Esophagus squamous epithelium (tissue), 4 donors: ENCODE results near the gene ALG1.
A peak's percentile ranks its signal among the peaks of the same experiment; 100 is the strongest.
"Not testable (repeated sequence)": the region's sequence is repeated elsewhere in the genome, so short reads cannot be mapped to it uniquely, and the experiment has no call there.

Experiments
- POLR2A ChIP-seq, 4 donors: fragments of 450-650 bp; IDR thresholded peaks; one replicate each; pipeline ENCODE4 v1.6.1; 2017; ENCODE audit warnings: antibody characterized with exemption in 4 of 4, mild to moderate bottlenecking in 4 of 4, moderate library complexity in 3 of 4
- TF ChIP-seq, protein P1 (sequence below), 6 experiments: fragments of 450-650 bp in 4 of 6; fragments of 200-600 bp in 2 of 6; sonication (generic) in 2 of 6; IDR thresholded peaks; one replicate each; pipeline ENCODE4 v1.5.1; 2016 to 2019; ENCODE audit warnings: antibody characterized with exemption in 6 of 6, mild to moderate bottlenecking in 4 of 6, moderate library complexity in 4 of 6

GRCh38 chr16:5097470-5098220, 26.0 kb downstream of the ALG1 start, which contains the start of gene EEF2KMT:
- TF ChIP-seq, protein P1, sequence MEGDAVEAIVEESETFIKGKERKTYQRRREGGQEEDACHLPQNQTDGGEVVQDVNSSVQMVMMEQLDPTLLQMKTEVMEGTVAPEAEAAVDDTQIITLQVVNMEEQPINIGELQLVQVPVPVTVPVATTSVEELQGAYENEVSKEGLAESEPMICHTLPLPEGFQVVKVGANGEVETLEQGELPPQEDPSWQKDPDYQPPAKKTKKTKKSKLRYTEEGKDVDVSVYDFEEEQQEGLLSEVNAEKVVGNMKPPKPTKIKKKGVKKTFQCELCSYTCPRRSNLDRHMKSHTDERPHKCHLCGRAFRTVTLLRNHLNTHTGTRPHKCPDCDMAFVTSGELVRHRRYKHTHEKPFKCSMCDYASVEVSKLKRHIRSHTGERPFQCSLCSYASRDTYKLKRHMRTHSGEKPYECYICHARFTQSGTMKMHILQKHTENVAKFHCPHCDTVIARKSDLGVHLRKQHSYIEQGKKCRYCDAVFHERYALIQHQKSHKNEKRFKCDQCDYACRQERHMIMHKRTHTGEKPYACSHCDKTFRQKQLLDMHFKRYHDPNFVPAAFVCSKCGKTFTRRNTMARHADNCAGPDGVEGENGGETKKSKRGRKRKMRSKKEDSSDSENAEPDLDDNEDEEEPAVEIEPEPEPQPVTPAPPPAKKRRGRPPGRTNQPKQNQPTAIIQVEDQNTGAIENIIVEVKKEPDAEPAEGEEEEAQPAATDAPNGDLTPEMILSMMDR (IDR thresholded peaks at IDR 0.05) = not testable (repeated sequence)
- TF ChIP-seq POLR2A (IDR thresholded peaks at IDR 0.05) = peak in 1 of 4 donors; percentile 35
